GM18909 (cell line): ENCODE measurements around the gene RTN4RL1.

Experiments used
- ATAC-seq: cut with Tn5 transposase; IDR thresholded peaks from one replicate; pipeline ENCODE4 v1.9.1; 2021; ENCODE audit warnings: mild to moderate bottlenecking; ENCODE audit not compliant: unreplicated experiment, poor library complexity

RTN4RL1 gene, protein sequence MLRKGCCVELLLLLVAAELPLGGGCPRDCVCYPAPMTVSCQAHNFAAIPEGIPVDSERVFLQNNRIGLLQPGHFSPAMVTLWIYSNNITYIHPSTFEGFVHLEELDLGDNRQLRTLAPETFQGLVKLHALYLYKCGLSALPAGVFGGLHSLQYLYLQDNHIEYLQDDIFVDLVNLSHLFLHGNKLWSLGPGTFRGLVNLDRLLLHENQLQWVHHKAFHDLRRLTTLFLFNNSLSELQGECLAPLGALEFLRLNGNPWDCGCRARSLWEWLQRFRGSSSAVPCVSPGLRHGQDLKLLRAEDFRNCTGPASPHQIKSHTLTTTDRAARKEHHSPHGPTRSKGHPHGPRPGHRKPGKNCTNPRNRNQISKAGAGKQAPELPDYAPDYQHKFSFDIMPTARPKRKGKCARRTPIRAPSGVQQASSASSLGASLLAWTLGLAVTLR

GRCh38 chr17:2025220-2025621, at the start of gene RTN4RL1:
Gene RTN4RL1 (minus strand): TSS chr17:2025334. CDS start chr17:2024865, 469 bp downstream.
- ATAC-seq = no peak

DNA sequence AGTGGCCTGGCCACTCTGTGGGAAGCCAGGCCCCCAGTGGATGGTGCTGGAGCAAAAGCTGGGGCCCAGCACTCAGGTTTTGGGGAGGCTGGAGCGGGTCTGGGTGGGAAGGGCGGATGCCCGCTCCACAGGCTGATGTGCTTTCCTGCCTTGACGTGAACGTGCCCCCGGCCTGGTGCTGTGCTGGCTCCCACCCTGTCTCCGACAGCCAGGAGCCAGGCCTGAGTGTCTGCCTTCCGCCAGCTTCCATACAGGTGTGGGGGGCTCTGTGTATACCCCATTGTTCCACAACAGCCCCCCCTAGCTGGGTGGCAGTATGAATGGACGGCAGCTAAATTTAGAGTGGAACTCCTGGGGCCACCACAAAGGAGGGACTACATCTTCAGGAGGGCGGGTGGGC, 49.8 kb upstream of the RTN4RL1 start:
- ATAC-seq = no peak

DNA sequence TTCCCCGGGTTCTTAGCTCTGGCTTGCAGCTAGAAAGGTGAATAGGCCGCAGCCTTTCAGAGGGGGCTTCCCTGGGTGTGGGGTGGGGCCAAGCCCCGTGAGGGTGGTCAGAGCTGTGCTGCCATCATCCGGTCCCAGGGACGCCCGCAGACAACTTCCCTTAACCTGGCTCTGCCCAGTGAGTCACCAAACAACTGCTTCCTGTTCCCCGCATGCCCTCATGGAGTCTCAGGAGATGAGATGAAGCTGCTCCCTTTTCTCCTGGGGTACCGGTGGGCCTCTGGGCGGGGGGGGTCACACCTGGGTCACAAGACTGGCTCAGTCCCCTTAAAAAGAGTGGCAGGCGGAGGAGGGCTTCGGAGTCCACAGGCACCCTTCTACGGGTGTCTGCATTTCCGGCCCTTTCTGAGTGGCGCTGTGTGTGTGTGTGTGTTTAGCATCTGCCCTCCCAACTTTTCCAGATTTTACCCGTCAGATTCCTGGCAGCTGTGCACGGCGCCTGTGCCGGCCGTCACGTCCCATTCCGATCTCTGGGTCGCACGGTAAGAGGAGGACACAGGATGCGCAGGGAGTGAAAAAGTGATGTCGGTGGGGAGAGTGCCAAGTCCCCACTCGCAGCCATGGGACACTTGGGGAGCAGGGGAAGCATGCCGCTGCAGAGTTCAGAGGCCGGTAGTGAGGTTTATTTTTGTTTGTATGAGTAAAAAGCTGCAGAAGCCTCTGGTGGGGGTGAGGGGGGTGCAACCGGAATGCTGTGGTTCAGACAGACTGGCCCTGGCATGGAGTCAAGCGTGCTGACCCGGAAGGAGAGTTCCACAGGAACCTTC, 46.5 kb upstream of the RTN4RL1 start:
- ATAC-seq = no peak

DNA sequence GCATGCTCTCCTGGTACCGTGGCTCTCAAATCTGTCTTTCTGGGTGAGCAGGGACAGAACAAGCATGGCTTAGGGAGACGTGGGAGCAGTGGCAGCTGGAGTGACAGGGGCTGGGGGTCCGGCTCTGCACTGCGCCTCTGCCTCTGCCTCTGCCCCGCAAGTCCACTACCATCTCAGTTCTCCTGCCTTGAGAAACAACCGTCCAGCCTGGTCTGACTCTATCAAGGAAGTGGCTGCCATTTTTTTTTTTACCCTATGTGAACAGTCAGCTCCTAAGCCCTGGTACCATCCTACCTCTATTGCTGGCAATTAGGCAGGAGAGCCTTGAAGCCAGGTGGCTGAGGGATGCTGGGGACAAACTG, 45.9 kb upstream of the RTN4RL1 start:
- ATAC-seq = no peak

GRCh38 chr17:2070241-2071023, 45.3 kb upstream of the RTN4RL1 start:
- peak; percentile 83 for ATAC-seq

- no peak for ATAC-seq
These were observed 43.5 kb upstream of the RTN4RL1 start for GRCh38 chr17:2068519-2069051.

GRCh38 chr17:2068031-2068518, 42.9 kb upstream of the RTN4RL1 start:
- no peak for ATAC-seq

DNA sequence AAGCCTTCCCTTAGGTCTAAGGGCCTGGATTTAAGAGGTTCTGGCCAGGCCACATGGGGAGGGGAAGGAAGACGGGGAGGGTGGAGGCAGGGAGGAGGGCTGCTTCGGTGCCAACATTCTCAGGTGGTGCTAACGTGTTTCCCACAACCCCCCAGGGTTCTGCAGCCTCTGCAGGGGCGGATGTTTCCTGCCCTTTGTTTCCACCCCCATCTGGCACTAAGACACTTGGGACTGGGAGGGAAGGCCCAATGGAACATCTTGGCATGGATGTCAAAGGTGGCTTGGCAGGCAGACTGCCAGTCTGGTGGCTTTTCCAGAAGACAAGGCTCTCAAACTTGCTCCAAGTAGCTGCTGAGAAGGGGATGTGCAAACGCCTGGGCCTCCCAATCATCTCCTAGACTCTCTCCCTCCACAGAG, 42.5 kb upstream of the RTN4RL1 start:
- no peak for ATAC-seq

- no peak for ATAC-seq
These were observed 42.0 kb upstream of the RTN4RL1 start for GRCh38 chr17:2067048-2067561.

GRCh38 chr17:2065949-2066400, 40.8 kb upstream of the RTN4RL1 start:
- no peak for ATAC-seq

- ATAC-seq = no peak
These were observed 40.0 kb upstream of the RTN4RL1 start for GRCh38 chr17:2064980-2065785.

- no peak for ATAC-seq
These were observed 39.4 kb upstream of the RTN4RL1 start for GRCh38 chr17:2064520-2064971.

DNA sequence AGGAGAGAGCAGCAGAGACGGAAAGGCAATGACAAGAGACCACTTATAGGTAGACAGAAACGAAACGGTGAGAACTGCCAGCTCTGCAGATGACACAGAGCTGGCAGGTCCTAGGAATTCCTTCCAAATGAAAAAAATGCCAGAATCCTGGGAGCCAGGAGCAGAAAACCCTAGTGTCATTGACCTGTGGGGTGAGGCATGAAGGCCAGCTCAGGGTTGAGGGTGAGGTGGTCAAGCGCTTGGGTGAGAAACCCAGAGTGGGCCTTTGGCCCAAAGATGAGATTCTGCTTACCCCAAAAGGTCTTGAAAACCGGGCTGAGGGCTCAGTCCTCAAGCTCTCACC, 39.0 kb upstream of the RTN4RL1 start:
- no peak for ATAC-seq

GRCh38 chr17:2063261-2064146, 38.4 kb upstream of the RTN4RL1 start:
- ATAC-seq = no peak

DNA sequence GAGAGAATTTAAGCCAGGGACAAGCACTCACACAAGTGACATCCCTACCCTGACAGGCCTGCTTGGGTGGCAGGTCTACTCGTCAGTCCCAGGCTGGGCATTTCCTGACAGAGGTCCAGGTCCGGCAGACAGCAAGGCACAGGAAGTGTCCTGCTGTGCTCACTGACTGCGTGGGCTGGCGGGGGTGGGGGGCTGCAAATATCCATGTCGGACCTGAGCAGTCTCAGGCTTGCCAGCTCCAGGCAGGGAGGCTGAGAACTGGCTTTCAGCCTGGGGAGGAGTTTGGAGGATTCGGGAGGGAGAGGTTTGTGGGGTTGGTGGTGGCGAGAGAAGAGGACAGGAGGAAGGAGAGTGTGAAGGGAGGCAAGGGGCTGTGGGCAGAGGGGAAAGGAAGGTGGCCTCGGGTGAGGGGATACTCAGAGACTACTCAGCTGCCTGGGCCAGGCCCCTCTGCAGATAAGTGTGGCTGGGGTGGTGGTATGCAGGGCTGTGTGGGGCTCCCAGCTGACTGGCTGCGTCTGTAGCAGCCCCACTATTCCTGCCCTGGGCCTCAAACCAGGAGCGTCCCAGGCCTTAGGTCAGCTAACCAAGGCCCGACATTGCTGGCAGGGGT, 37.5 kb upstream of the RTN4RL1 start:
- no peak for ATAC-seq

- ATAC-seq = no peak
These were observed 36.4 kb upstream of the RTN4RL1 start for GRCh38 chr17:2061441-2061958.

- ATAC-seq = no peak
These were observed 35.7 kb upstream of the RTN4RL1 start for GRCh38 chr17:2060681-2061440.
